Ishikawa (cell line): ENCODE data around the gene MYLK.

Experiments
- CEBPB ChIP-seq: IDR thresholded peaks from 2 replicates; pipeline ENCODE4 v1.6.1; 2012
- EP300 ChIP-seq: IDR thresholded peaks from 2 replicates; pipeline ENCODE4 v1.6.1; 2012; ENCODE audit warnings: borderline replicate concordance
- MAX ChIP-seq: IDR thresholded peaks from 2 replicates; pipeline ENCODE4 v1.6.1; 2012
- REST ChIP-seq: IDR thresholded peaks from 2 replicates; pipeline ENCODE4 v1.6.1; 2012; ENCODE audit warnings: low read depth, mild to moderate bottlenecking
- USF1 ChIP-seq: IDR thresholded peaks from 2 replicates; pipeline ENCODE4 v1.6.1; 2012

GRCh38 chr3:123803521-123803920, 80.6 kb downstream of the MYLK start:
- no peak for TF ChIP-seq USF1
- TF ChIP-seq REST, result no peak
- TF ChIP-seq MAX, result no peak
- no peak for TF ChIP-seq EP300
- no peak for TF ChIP-seq CEBPB
